ENCODE results near the gene PTPRU.

GRCh38 chr1:29306471-29307140 lies 70.3 kb downstream of the PTPRU start:
- TF ChIP-seq CTCF (IDR thresholded peaks at IDR 0.05; ENCODE audit: low read depth, low read length, poor library complexity, severe bottlenecking) (no peak), EZH2phosphoT487 (IDR thresholded peaks at IDR 0.05; ENCODE audit: borderline replicate concordance, low read length) (no peak)
